Vagina (tissue), 2 donors: ENCODE results near the gene PCK1. TPM values are rescaled to one million over a fixed set of nuclear protein-coding genes. Genes with fewer than 3 reads are reported as not detected.

Experiments
- DNase-seq, 2 donors: peaks; one replicate each; pipeline ENCODE4 v3.0.0-alpha.2; 2017; ENCODE audit errors: extremely low spot score in 2 of 2
- H3K27ac ChIP-seq: fragments of 200-600 bp; sonication (generic); one replicate; pipeline ENCODE4 v1.5.1; 2019
- H3K27me3 ChIP-seq: fragments of 200-600 bp; sonication (generic); one replicate; pipeline ENCODE4 v1.5.1; 2019
- H3K36me3 ChIP-seq, 2 donors: fragments of 200-600 bp; sonication (generic); one replicate each; pipeline ENCODE4 v1.5.1; 2017 to 2019
- H3K4me1 ChIP-seq: fragments of 200-600 bp; sonication (generic); one replicate; pipeline ENCODE4 v1.5.1; 2019
- H3K4me3 ChIP-seq, 2 donors: fragments of 200-600 bp; sonication (generic); 1 replicate in 1 of 2; 2 replicates in 1 of 2; pipeline ENCODE4 v1.5.1; 2016 to 2019
- H3K9me3 ChIP-seq: fragments of 200-600 bp; sonication (generic); one replicate; pipeline ENCODE4 v1.5.1; 2019
- CTCF ChIP-seq, 3 experiments: fragments of 450-650 bp in 2 of 3; fragments of 200-600 bp in 1 of 3; sonication (generic) in 1 of 3; IDR thresholded peaks; one replicate each; pipeline ENCODE4 v1.5.1; 2017 to 2019; ENCODE audit warnings: antibody characterized with exemption in 3 of 3, mild to moderate bottlenecking in 2 of 3, moderate library complexity in 2 of 3
- POLR2A ChIP-seq, 2 donors: fragments of 450-650 bp; IDR thresholded peaks; one replicate each; pipeline ENCODE4 v1.6.1; 2017; ENCODE audit warnings: antibody characterized with exemption in 2 of 2, mild to moderate bottlenecking in 2 of 2, moderate library complexity in 2 of 2
- POLR2AphosphoS5 ChIP-seq, 2 donors: sonication (generic); formaldehyde crosslinking; IDR thresholded peaks; one replicate each; pipeline ENCODE4 v1.9.0; 2017; ENCODE audit warnings: antibody characterized with exemption in 2 of 2, mild to moderate bottlenecking in 2 of 2, low read depth in 1 of 2; ENCODE audit not compliant: insufficient read depth in 1 of 2
- intact Hi-C: fragments of 100-400 bp; cut with DNase I; formaldehyde crosslinking; loops from one replicate; pipeline ENCODE4 v1.15.1; 2023
- total RNA-seq: library from RNA; depleted of rRNA; stranded (reverse); fragments of >200 nt; gene quantifications from one replicate; pipeline ENCODE4 v1.2.3, GENCODE V29; 2016

PCK1 gene
- total RNA-seq, 1 donor from 2014 or later: 13.0 TPM

GRCh38 chr20:57576617-57577550 is 16.0 kb downstream of the PCK1 start:
- Histone ChIP-seq H3K4me3 (no peak overlapping the region), H3K36me3 (no peaks in the 10 kb centered on the region), H3K27me3 (no peaks in the 10 kb centered on the region), H3K9me3 (no peaks in the 10 kb centered on the region), H3K27ac (no peak overlapping the region), H3K4me1 (peaks cover 4% of the 10 kb centered on the region)
- TF ChIP-seq CTCF (IDR thresholded peaks at IDR 0.05): no peak
- TF ChIP-seq POLR2AphosphoS5 (IDR thresholded peaks at IDR 0.05; ENCODE audit: insufficient read depth in 1 of 2, low read depth in 1 of 2): no peak
- TF ChIP-seq POLR2A (IDR thresholded peaks at IDR 0.05): no peak
- no peak for DNase-seq
- intact Hi-C loops: no loop called here

GRCh38 chr20:57577679-57578475 is 17.0 kb downstream of the PCK1 start:
- DNase-seq: no peak
- Histone ChIP-seq H3K9me3 (no peaks in the 10 kb centered on the region), H3K27ac (no peak overlapping the region), H3K4me3 (no peak overlapping the region), H3K36me3 (no peaks in the 10 kb centered on the region), H3K4me1 (peaks cover 14% of the 10 kb centered on the region), H3K27me3 (no peaks in the 10 kb centered on the region)
- no peak for TF ChIP-seq POLR2A (IDR thresholded peaks at IDR 0.05)
- no peak for TF ChIP-seq CTCF (IDR thresholded peaks at IDR 0.05)
- no peak for TF ChIP-seq POLR2AphosphoS5 (IDR thresholded peaks at IDR 0.05; ENCODE audit: insufficient read depth in 1 of 2, low read depth in 1 of 2)
- intact Hi-C loops: no loop called here

- TF ChIP-seq POLR2AphosphoS5 (IDR thresholded peaks at IDR 0.05; ENCODE audit: insufficient read depth in 1 of 2, low read depth in 1 of 2): no peak
- no peak for TF ChIP-seq POLR2A (IDR thresholded peaks at IDR 0.05)
- TF ChIP-seq CTCF (IDR thresholded peaks at IDR 0.05): no peak
- peaks cover 20% of the 10 kb centered on the region for H3K4me1 ChIP-seq
- DNase-seq: no peak
- H3K9me3 ChIP-seq: no peaks in the 10 kb centered on the region
- H3K4me3 ChIP-seq: no peak overlapping the region
- intact Hi-C loops: no loop called here
- no peaks in the 10 kb centered on the region for H3K36me3 ChIP-seq
- H3K27ac ChIP-seq: no peak overlapping the region
- no peaks in the 10 kb centered on the region for H3K27me3 ChIP-seq
Observed at GRCh38 chr20:57578476-57579165, 17.7 kb downstream of the PCK1 start.

GRCh38 chr20:57579331-57579897 is 18.5 kb downstream of the PCK1 start:
- Histone ChIP-seq H3K27me3 (no peaks in the 10 kb centered on the region), H3K4me1 (peaks cover 20% of the 10 kb centered on the region), H3K36me3 (no peaks in the 10 kb centered on the region), H3K4me3 (no peak overlapping the region), H3K9me3 (no peaks in the 10 kb centered on the region), H3K27ac (no peak overlapping the region)
- no peak for TF ChIP-seq CTCF (IDR thresholded peaks at IDR 0.05)
- TF ChIP-seq POLR2AphosphoS5 (IDR thresholded peaks at IDR 0.05; ENCODE audit: insufficient read depth in 1 of 2, low read depth in 1 of 2): no peak
- no peak for TF ChIP-seq POLR2A (IDR thresholded peaks at IDR 0.05)
- intact Hi-C loops: no loop called here
- no peak for DNase-seq
